Measurements from ENCODE around the gene DENND11. TPM values are rescaled to one million over a fixed set of nuclear protein-coding genes. Genes with fewer than 3 reads are reported as not detected.

DENND11 gene
- total RNA-seq, 2 experiments from 2014 or later: 3.8 to 9.7 TPM

DNA sequence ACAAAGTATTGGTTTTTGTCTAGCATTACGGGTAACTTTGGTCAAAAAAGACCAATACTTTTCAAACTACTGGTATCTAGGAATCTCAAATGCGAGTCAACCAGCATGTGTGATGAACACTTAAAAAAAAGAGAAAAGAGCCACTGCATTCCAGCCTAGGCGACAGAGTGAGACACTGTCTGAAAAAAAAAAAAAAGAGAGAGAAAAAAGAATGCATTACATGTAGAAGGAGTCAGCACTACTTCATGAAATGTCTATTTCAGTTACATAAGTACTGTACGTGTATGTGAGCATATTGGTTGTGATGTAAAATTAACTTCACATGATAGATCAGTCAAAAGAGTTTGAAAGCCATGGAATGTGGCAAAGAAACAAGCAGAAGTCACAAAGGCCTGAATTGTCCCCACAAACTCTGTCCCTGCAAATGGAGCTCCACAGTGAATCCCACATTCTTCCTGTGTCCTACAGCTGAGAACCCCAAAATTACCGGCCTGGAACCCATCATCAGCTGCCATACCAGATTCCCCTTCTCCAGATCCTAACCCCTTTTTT lies 1.6 kb downstream of the DENND11 start:
- no peak overlapping the region for H2AFZ ChIP-seq (ENCODE audit: low read length)
- H3K9me2 ChIP-seq (ENCODE audit: insufficient read depth, low read length): no peaks in the 10 kb centered on the region
- CTCF ChIA-PET (ENCODE audit: unreplicated experiment): no interaction called here
- H4K20me1 ChIP-seq (ENCODE audit: insufficient read depth, low read length): no peaks in the 10 kb centered on the region; the same call in 1 of the 2 replicates
- intact Hi-C loops (cut with micrococcal nuclease; ENCODE audit: unreplicated experiment): no loop called here
- TF ChIP-seq, protein P1, sequence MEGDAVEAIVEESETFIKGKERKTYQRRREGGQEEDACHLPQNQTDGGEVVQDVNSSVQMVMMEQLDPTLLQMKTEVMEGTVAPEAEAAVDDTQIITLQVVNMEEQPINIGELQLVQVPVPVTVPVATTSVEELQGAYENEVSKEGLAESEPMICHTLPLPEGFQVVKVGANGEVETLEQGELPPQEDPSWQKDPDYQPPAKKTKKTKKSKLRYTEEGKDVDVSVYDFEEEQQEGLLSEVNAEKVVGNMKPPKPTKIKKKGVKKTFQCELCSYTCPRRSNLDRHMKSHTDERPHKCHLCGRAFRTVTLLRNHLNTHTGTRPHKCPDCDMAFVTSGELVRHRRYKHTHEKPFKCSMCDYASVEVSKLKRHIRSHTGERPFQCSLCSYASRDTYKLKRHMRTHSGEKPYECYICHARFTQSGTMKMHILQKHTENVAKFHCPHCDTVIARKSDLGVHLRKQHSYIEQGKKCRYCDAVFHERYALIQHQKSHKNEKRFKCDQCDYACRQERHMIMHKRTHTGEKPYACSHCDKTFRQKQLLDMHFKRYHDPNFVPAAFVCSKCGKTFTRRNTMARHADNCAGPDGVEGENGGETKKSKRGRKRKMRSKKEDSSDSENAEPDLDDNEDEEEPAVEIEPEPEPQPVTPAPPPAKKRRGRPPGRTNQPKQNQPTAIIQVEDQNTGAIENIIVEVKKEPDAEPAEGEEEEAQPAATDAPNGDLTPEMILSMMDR (conservative IDR thresholded peaks at IDR 0.05; ENCODE audit: low read length): no peak
- TF ChIP-seq EZH2phosphoT487 (IDR thresholded peaks at IDR 0.05; ENCODE audit: borderline replicate concordance, low read depth, low read length): no peak
- peak overlapping the region; percentile 82 for H3K4me2 ChIP-seq (ENCODE audit: low read length)
- no peaks in the 10 kb centered on the region for H3K79me2 ChIP-seq (ENCODE audit: insufficient read depth, low read depth, low read length)
- no TSS peak for BruUV-seq (replicated peaks)
- H3K4me1 ChIP-seq (ENCODE audit: insufficient read depth, low read length, poor library complexity, severe bottlenecking): peaks cover 9% of the 10 kb centered on the region
- H3K27ac ChIP-seq (ENCODE audit: low read depth, low read length, poor library complexity, severe bottlenecking): no peak overlapping the region
- DNase-seq (ENCODE audit: low spot score): no peak
- H3K36me3 ChIP-seq (ENCODE audit: insufficient read depth, low read length): no peaks in the 10 kb centered on the region
- H3K9me3 ChIP-seq (ENCODE audit: low read length): no peaks in the 10 kb centered on the region
- POLR2A ChIA-PET: interaction anchor here (1.3 kb wide), 1 partner anchor 37 kb away, joined by 7 read pairs; the partner anchor contains the start of gene SSBP1
- no peak overlapping the region for H3K4me3 ChIP-seq (ENCODE audit: low read depth, low read length, poor library complexity, severe bottlenecking)

DNA sequence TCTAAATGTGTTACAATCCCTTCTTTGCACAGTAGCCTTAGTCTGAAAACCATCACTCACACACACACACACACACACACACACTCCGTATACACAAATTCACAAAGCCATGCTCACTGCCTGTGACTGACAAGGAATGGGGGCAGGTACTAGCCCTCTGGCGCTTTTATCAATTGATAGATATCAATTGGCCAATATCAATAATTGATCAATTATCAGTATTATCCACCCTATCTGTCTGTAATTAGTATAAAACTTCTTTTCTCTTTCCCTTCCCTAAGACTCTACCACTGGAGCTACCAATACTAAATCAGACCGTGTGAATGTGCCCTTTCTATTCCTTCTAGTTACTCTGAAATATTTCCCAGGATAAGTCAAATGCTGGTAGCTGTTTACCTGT lies 2.1 kb downstream of the DENND11 start:
- Histone ChIP-seq H2AFZ (ENCODE audit: low read length) (no peak overlapping the region), H3K36me3 (ENCODE audit: insufficient read depth, low read length) (no peaks in the 10 kb centered on the region), H3K9me3 (ENCODE audit: low read length) (no peaks in the 10 kb centered on the region), H3K9me2 (ENCODE audit: insufficient read depth, low read length) (no peaks in the 10 kb centered on the region), H4K20me1 (ENCODE audit: insufficient read depth, low read length) (no peaks in the 10 kb centered on the region; the same call in 1 of the 2 replicates), H3K27ac (ENCODE audit: low read depth, low read length, poor library complexity, severe bottlenecking) (no peak overlapping the region), H3K4me2 (ENCODE audit: low read length) (no peak overlapping the region), H3K79me2 (ENCODE audit: insufficient read depth, low read depth, low read length) (no peaks in the 10 kb centered on the region), H3K4me3 (ENCODE audit: low read depth, low read length, poor library complexity, severe bottlenecking) (no peak overlapping the region), H3K4me1 (ENCODE audit: insufficient read depth, low read length, poor library complexity, severe bottlenecking) (peaks cover 9% of the 10 kb centered on the region)
- no peak for DNase-seq (ENCODE audit: low spot score)
- intact Hi-C loops (cut with micrococcal nuclease; ENCODE audit: unreplicated experiment): no loop called here
- BruUV-seq (replicated peaks): no TSS peak
- CTCF ChIA-PET (ENCODE audit: unreplicated experiment): no interaction called here
- no peak for TF ChIP-seq EZH2phosphoT487 (IDR thresholded peaks at IDR 0.05; ENCODE audit: borderline replicate concordance, low read depth, low read length)
- TF ChIP-seq, protein P1 (conservative IDR thresholded peaks at IDR 0.05; ENCODE audit: low read length): no peak
- POLR2A ChIA-PET: no interaction called here

DNA sequence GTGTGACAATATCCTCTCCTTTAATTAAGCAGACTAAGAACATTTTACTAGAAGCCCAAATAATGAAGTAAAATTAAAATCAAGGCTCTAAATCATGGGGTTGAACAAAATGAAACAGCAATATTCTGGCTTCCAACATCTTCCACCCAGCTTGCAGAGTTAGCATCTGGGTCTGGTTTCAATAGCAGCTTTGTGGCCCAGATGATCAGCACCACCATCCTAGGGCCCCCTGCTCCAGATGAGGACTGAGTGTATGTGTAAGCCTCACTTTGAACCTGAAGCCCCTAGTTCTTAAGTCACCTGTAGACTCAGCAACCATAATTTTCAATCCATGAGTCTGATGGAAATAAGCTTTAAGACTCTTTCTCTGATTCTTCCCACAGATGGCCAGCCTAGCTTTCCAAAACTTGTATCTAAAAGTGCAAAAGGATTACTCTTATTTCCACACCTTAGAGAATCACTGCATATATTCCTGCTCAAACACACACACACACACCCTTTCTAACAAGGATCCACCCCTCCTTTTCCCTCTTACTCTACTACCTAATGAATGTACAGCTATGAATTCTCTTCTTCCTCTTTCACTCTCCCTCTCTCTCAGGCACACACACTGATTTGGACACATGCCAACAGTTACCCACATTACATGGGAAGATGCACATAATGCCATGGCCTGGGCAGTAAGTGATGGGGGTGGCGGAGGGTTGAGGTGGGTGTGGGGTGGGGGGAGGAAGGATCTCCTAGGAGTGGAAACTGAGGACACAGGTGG lies 3.5 kb downstream of the DENND11 start:
- H3K9me3 ChIP-seq (ENCODE audit: low read length): no peaks in the 10 kb centered on the region
- H3K27ac ChIP-seq (ENCODE audit: low read depth, low read length, poor library complexity, severe bottlenecking): no peak overlapping the region
- H3K4me3 ChIP-seq (ENCODE audit: low read depth, low read length, poor library complexity, severe bottlenecking): no peak overlapping the region
- no peak overlapping the region for H3K4me2 ChIP-seq (ENCODE audit: low read length)
- no TSS peak for BruUV-seq (replicated peaks)
- TF ChIP-seq EZH2phosphoT487 (IDR thresholded peaks at IDR 0.05; ENCODE audit: borderline replicate concordance, low read depth, low read length): no peak
- TF ChIP-seq, protein P1 (conservative IDR thresholded peaks at IDR 0.05; ENCODE audit: low read length): no peak
- ChIA-PET POLR2A (no interaction called here), CTCF (ENCODE audit: unreplicated experiment) (no interaction called here)
- no peak for DNase-seq (ENCODE audit: low spot score)
- no peak overlapping the region for H2AFZ ChIP-seq (ENCODE audit: low read length)
- H4K20me1 ChIP-seq (ENCODE audit: insufficient read depth, low read length): no peaks in the 10 kb centered on the region; the same call in 1 of the 2 replicates
- H3K4me1 ChIP-seq (ENCODE audit: insufficient read depth, low read length, poor library complexity, severe bottlenecking): peaks cover 9% of the 10 kb centered on the region
- intact Hi-C loops (cut with micrococcal nuclease; ENCODE audit: unreplicated experiment): no loop called here
- H3K79me2 ChIP-seq (ENCODE audit: insufficient read depth, low read depth, low read length): no peaks in the 10 kb centered on the region
- H3K36me3 ChIP-seq (ENCODE audit: insufficient read depth, low read length): no peaks in the 10 kb centered on the region
- H3K9me2 ChIP-seq (ENCODE audit: insufficient read depth, low read length): no peaks in the 10 kb centered on the region
